Liver (tissue), 3 donors: Measurements from ENCODE around the gene CAPN2.

ENCODE experiments used
- ATF3 ChIP-seq: IDR thresholded peaks from 2 replicates; pipeline ENCODE4 v1.6.1; 2016; ENCODE audit warnings: antibody characterized with exemption
- CTCF ChIP-seq: fragments of 150-350 bp; IDR thresholded peaks from 2 replicates; pipeline ENCODE4 v1.5.1; 2017; ENCODE audit warnings: improper control_type of control experiment, low read depth, low read length; ENCODE audit not compliant: missing input control
- FOXA1 ChIP-seq: IDR thresholded peaks from 2 replicates; pipeline ENCODE4 v1.6.1; 2016; ENCODE audit warnings: antibody characterized with exemption
- FOXA2 ChIP-seq: IDR thresholded peaks from 2 replicates; pipeline ENCODE4 v1.6.1; 2016; ENCODE audit warnings: antibody characterized with exemption
- JUND ChIP-seq, 2 donors: IDR thresholded peaks; 2 replicates each; pipeline ENCODE4 v1.6.1; 2016; ENCODE audit warnings: antibody characterized with exemption in 2 of 2
- MAX ChIP-seq: IDR thresholded peaks from 2 replicates; pipeline ENCODE4 v1.6.1; 2016; ENCODE audit warnings: antibody characterized with exemption
- NR2F2 ChIP-seq: IDR thresholded peaks from 2 replicates; pipeline ENCODE4 v1.6.1; 2016; ENCODE audit warnings: antibody characterized with exemption
- RAD21 ChIP-seq, 2 donors: IDR thresholded peaks; 2 replicates each; pipeline ENCODE4 v1.6.1; 2016; ENCODE audit warnings: antibody characterized with exemption in 2 of 2, mild to moderate bottlenecking in 2 of 2
- REST ChIP-seq: IDR thresholded peaks from 2 replicates; pipeline ENCODE4 v1.6.1; 2016; ENCODE audit warnings: antibody characterized with exemption, mild to moderate bottlenecking
- RXRA ChIP-seq, 2 donors: IDR thresholded peaks; 2 replicates each; pipeline ENCODE4 v1.6.1; 2017 to 2018; ENCODE audit warnings: antibody characterized with exemption in 2 of 2, mild to moderate bottlenecking in 1 of 2
- SP1 ChIP-seq: IDR thresholded peaks from 2 replicates; pipeline ENCODE4 v1.6.1; 2018; ENCODE audit warnings: antibody characterized with exemption, mild to moderate bottlenecking
- TAF1 ChIP-seq: conservative IDR thresholded peaks from 2 replicates; pipeline ENCODE4 v1.6.1; 2016; ENCODE audit warnings: antibody characterized with exemption, mild to moderate bottlenecking
- YY1 ChIP-seq: IDR thresholded peaks from 2 replicates; pipeline ENCODE4 v1.6.1; 2016; ENCODE audit warnings: antibody characterized with exemption, mild to moderate bottlenecking
- ZBTB33 ChIP-seq: IDR thresholded peaks from 2 replicates; pipeline ENCODE4 v1.6.1; 2016; ENCODE audit warnings: antibody characterized with exemption
- donor health status: healthy.
- donor health status: healthy.

GRCh38 chr1:223700942-223701637, 11.2 kb upstream of the CAPN2 start:
- TF ChIP-seq CTCF (no peak), REST (no peak), SP1 (no peak), ATF3 (no peak), YY1 (no peak), FOXA2 (no peak), RAD21 (IDR thresholded peaks at IDR 0.05) (no peak), JUND (IDR thresholded peaks at IDR 0.05) (no peak), TAF1 (no peak), ZBTB33 (no peak), MAX (no peak), RXRA (IDR thresholded peaks at IDR 0.05) (no peak), NR2F2 (no peak), FOXA1 (no peak)
